GM12878 (cell line): ENCODE results near the gene RB1. TPM values are rescaled to one million over a fixed set of nuclear protein-coding genes. Genes with fewer than 3 reads are reported as not detected.

Experiments used
- ATAC-seq: fragments of 200-7000 bp; cut with Tn5 transposase; 3 replicates; pipeline ENCODE4 v1.9.1; 2020; ENCODE audit warnings: mild to moderate bottlenecking, moderate library complexity
- BruUV-seq: library from RNA; stranded (reverse); fragments of 400-500 nt; replicated peaks from 2 replicates; lab custom pipeline; 2021; lab: Mats Ljungman, UMichigan
- CTCF ChIA-PET: fragments of 300-600 bp; sonication (Branson Sonifier 250); formaldehyde crosslinking; extraction: SDS; loops from one replicate; lab custom pipeline; 2021; ENCODE audit warnings: inconsistent platforms; lab: Yijun Ruan, JAX
- POLR2A ChIA-PET: fragments of 350-600 bp; formaldehyde crosslinking; extraction: SDS; loops from one replicate; lab custom pipeline; 2021; ENCODE audit warnings: inconsistent platforms; lab: Charles Lee
- RAD21 ChIA-PET: fragments of 300-600 bp; sonication (Branson Sonifier 250); formaldehyde crosslinking; loops from one replicate; lab custom pipeline; 2023; ENCODE audit warnings: antibody characterized with exemption; ENCODE audit not compliant: unreplicated experiment; lab: Charles Lee
- SMC1A ChIA-PET: fragments of 300-600 bp; sonication (Branson Sonifier 250); formaldehyde crosslinking; loops from one replicate; lab custom pipeline; 2023; ENCODE audit not compliant: unreplicated experiment, uncharacterized antibody; lab: Charles Lee
- DNase-seq: peaks from one replicate; pipeline ENCODE4 v3.0.0-alpha.2; 2011; ENCODE audit warnings: low read depth, low spot score
- FAIRE-seq: peaks from 3 replicates; lab custom pipeline; 2011; peaks lifted over from hg19 to GRCh38; lab: Jason Lieb, UNC
- H2AFZ ChIP-seq: 2 replicates; pipeline ENCODE4 v1.6.0; 2011; ENCODE audit warnings: low read depth, low read length, control low read depth; ENCODE audit not compliant: control insufficient read depth
- H3K27ac ChIP-seq: 2 replicates; pipeline ENCODE4 v1.5.1; 2011; ENCODE audit warnings: control low read depth; ENCODE audit not compliant: control insufficient read depth, insufficient read depth
- H3K27me3 ChIP-seq, 2 experiments: replicated peaks in 1 of 2; 2 replicates each; pipeline versions ENCODE4 v1.6.0 to v1.6.1; 2011; ENCODE audit warnings: low read length in 1 of 2; ENCODE audit not compliant: control insufficient read depth in 2 of 2, insufficient read depth in 2 of 2
- H3K36me3 ChIP-seq, 2 experiments: 2 replicates each; pipeline ENCODE4 v1.5.1; 2011; ENCODE audit warnings: low read length in 1 of 2; ENCODE audit not compliant: control insufficient read depth in 2 of 2, insufficient read depth in 2 of 2
- H3K4me1 ChIP-seq: 2 replicates; pipeline ENCODE4 v1.6.1; 2011; ENCODE audit warnings: mild to moderate bottlenecking, low read length, moderate library complexity, mixed read lengths; ENCODE audit not compliant: control insufficient read depth, insufficient read depth
- H3K4me2 ChIP-seq: 2 replicates; pipeline ENCODE4 v1.6.0; 2011; ENCODE audit warnings: control low read depth; ENCODE audit not compliant: control insufficient read depth, insufficient read depth
- H3K4me3 ChIP-seq: fragments of 200-600 bp; sonication (generic); 2 replicates; pipeline ENCODE4 v1.5.1; 2016
- H3K79me2 ChIP-seq: 2 replicates; pipeline ENCODE4 v1.6.0; 2011; ENCODE audit warnings: low read length; ENCODE audit not compliant: control insufficient read depth, insufficient read depth
- H3K9ac ChIP-seq: 2 replicates; pipeline ENCODE4 v1.8.0; 2011; ENCODE audit warnings: low read length, control low read depth, mixed read lengths; ENCODE audit not compliant: control insufficient read depth, insufficient read depth
- H3K9me3 ChIP-seq: replicated peaks from 3 replicates; pipeline ENCODE4 v1.5.1; 2011; ENCODE audit warnings: mild to moderate bottlenecking, low read length; ENCODE audit not compliant: control insufficient read depth, insufficient read depth
- H4K20me1 ChIP-seq: 2 replicates; pipeline ENCODE4 v1.6.0; 2011; ENCODE audit not compliant: control insufficient read depth, insufficient read depth
- CEBPZ ChIP-seq: fragments of 150-350 bp; IDR thresholded peaks from 2 replicates; pipeline ENCODE4 v1.6.1; 2016; ENCODE audit warnings: low read depth, low read length
- HCFC1 ChIP-seq: fragments of 150-350 bp; IDR thresholded peaks from 2 replicates; pipeline ENCODE4 v1.6.1; 2014; ENCODE audit warnings: low read length
- IRF4 ChIP-seq: IDR thresholded peaks from 2 replicates; pipeline ENCODE4 v1.6.1; 2011; ENCODE audit warnings: low read depth, low read length
- PRDM15 ChIP-seq: fragments of 450-650 bp; formaldehyde crosslinking; IDR thresholded peaks from 2 replicates; pipeline ENCODE4 v1.4.0; 2020; ENCODE audit warnings: mild to moderate bottlenecking, moderate library complexity
- RELA ChIP-seq: fragments of 450-650 bp; IDR thresholded peaks from 2 replicates; pipeline ENCODE4 v1.8.0; 2014; ENCODE audit warnings: borderline replicate concordance; ENCODE audit not compliant: partially characterized antibody
- RUNX3 ChIP-seq: IDR thresholded peaks from 2 replicates; pipeline ENCODE4 v1.6.1; 2012; ENCODE audit warnings: low read length, inconsistent platforms
- SIN3A ChIP-seq: IDR thresholded peaks from 2 replicates; pipeline ENCODE4 v1.6.1; 2012; ENCODE audit warnings: low read depth, low read length, improper control_type of control experiment
- SKIL ChIP-seq: fragments of 450-650 bp; IDR thresholded peaks from 2 replicates; pipeline ENCODE4 v1.6.1; 2017; ENCODE audit warnings: mild to moderate bottlenecking, low read depth, inconsistent platforms; ENCODE audit not compliant: poor library complexity, severe bottlenecking
- SREBF2 ChIP-seq: IDR thresholded peaks from 2 replicates; pipeline ENCODE4 v1.6.1; 2012; ENCODE audit warnings: mild to moderate bottlenecking, low read length
- STAT3 ChIP-seq: IDR thresholded peaks from 2 replicates; pipeline ENCODE4 v1.6.1; 2011; ENCODE audit warnings: low read depth, low read length, improper control_type of control experiment
- YBX1 ChIP-seq: fragments of 450-650 bp; IDR thresholded peaks from 2 replicates; pipeline ENCODE4 v1.6.1; 2016; ENCODE audit warnings: antibody characterized with exemption
- ZBED1 ChIP-seq: IDR thresholded peaks from 2 replicates; pipeline ENCODE4 v1.6.1; 2016; ENCODE audit warnings: borderline replicate concordance
- ZNF217 ChIP-seq: fragments of 450-650 bp; IDR thresholded peaks from 2 replicates; pipeline ENCODE4 v1.6.1; 2017; ENCODE audit warnings: antibody characterized with exemption, mild to moderate bottlenecking
- WGBS: methylation state at CpG from one replicate; pipeline ENCODE4 v1.1.6; 2016; ENCODE audit warnings: low lambda C conversion rate; ENCODE audit not compliant: insufficient replicate concordance, insufficient coverage; ENCODE audit errors: missing lambda C conversion rate; 5-methylcytosine and 5-hydroxymethylcytosine counted together
- in situ Hi-C: fragments of 300-500 bp; cut with MboI; formaldehyde crosslinking; loops from 9 replicates; pipeline ENCODE4 v1.14.3; 2018; ENCODE audit warnings: mixed read lengths
- intact Hi-C: fragments of 100-400 bp; cut with micrococcal nuclease; formaldehyde crosslinking; loops from one replicate; pipeline ENCODE4 v1.14.2; 2022; ENCODE audit not compliant: unreplicated experiment
- polyA plus RNA-seq, 11 experiments: library from polyadenylated mRNA; depleted of rRNA in 4 of 11; unstranded in 6 of 11; stranded (reverse) in 5 of 11; fragments of >200 nt; fragmentation: Nextera tagmentation in 4 of 11; fragmentation: Illumina TruSeq in 1 of 11; extraction: Ambion mirVana in 4 of 11; extraction: Trizol in 1 of 11; gene quantifications; 1 replicate in 1 of 11; 2 replicates in 10 of 11; pipeline versions ENCODE4 v1.2.1 to v1.2.3, GENCODE V29; 2011 to 2016; ENCODE audit warnings: inconsistent platforms in 2 of 11, missing spikeins in 2 of 11, low read depth in 1 of 11
- total RNA-seq, 4 experiments: library from RNA; depleted of rRNA in 3 of 4; stranded (reverse); fragments of >200 nt in 3 of 4; fragmentation: Illumina TruSeq in 1 of 4; extraction: Trizol in 1 of 4; gene quantifications; 2 replicates each; pipeline versions ENCODE4 v1.2.1 to v1.2.3, GENCODE V29; 2013 to 2021

Gene RB1
- total and polyA plus RNA-seq, 10 of the 15 experiments (the other 5 are each of a cell fraction or from before 2014, with no cell fraction given), result 2.8 to 45.0 (median 8.3) TPM

- ChIA-PET CTCF (interaction anchor here (1.1 to 1.2 kb wide), 2 partner anchors 10 to 16 kb away, joined by 3 read pairs; no protein-coding TSS in a partner anchor), RAD21 (no interaction called here), POLR2A (no interaction called here), SMC1A (interaction anchor here (1.1 kb wide), 1 partner anchor 28 kb away, joined by 3 read pairs; no protein-coding TSS in a partner anchor)
- H3K27ac ChIP-seq, result no peak overlapping the region
- no TSS peak for BruUV-seq
- no peak for DNase-seq
- H3K36me3 ChIP-seq, result peaks cover 0 to 16% of the 10 kb centered on the region in 2 experiments; a peak in 2 of 4 replicates
- in situ Hi-C loops (no loop called here), intact Hi-C loops (no loop called here)
- FAIRE-seq, result no peak
- H3K4me3 ChIP-seq, result no peak overlapping the region
- H3K27me3 ChIP-seq, result no peaks in the 10 kb centered on the region
- no peak for TF ChIP-seq RUNX3
- TF ChIP-seq HCFC1, result no peak
- TF ChIP-seq RELA, result no peak
- no peak for TF ChIP-seq YBX1
- TF ChIP-seq SREBF2, result no peak
- no peak for TF ChIP-seq IRF4
- no peak for TF ChIP-seq STAT3
- TF ChIP-seq SKIL, result no peak
- TF ChIP-seq ZBED1, result no peak
- no peak for TF ChIP-seq ZNF217
- TF ChIP-seq SIN3A, result no peak
- TF ChIP-seq CEBPZ, result no peak
- no peak for TF ChIP-seq PRDM15
- no peaks in the 10 kb centered on the region; the same call in none of the 3 replicates for H3K9me3 ChIP-seq
- no peaks in the 10 kb centered on the region for H4K20me1 ChIP-seq
- 90% methylated on average over 10 of the region's 10 CpGs for WGBS
- no peak overlapping the region for H3K4me2 ChIP-seq
- no peak for ATAC-seq
- no peaks in the 10 kb centered on the region for H3K79me2 ChIP-seq
- no peak overlapping the region for H3K9ac ChIP-seq
- no peak overlapping the region for H2AFZ ChIP-seq
- H3K4me1 ChIP-seq, result peaks cover 13% of the 10 kb centered on the region
Measured at GRCh38 chr13:48511621-48512230, 208.2 kb downstream of the RB1 start.
